Astrocyte of the cerebellum (primary cell): ENCODE data around the gene ZBED4.

Source experiments
- DNase-seq: peaks from one replicate; pipeline ENCODE4 v3.0.0-alpha.2; 2011; ENCODE audit warnings: low read depth
- H3K4me3 ChIP-seq: 2 replicates; pipeline ENCODE4 v1.5.1; 2011; ENCODE audit warnings: mild to moderate bottlenecking, low read depth, low read length, moderate library complexity
- CTCF ChIP-seq: IDR thresholded peaks from 2 replicates; pipeline ENCODE4 v1.5.1; 2012; ENCODE audit warnings: low read length, low read depth, moderate library complexity, mild to moderate bottlenecking; ENCODE audit errors: missing control alignments
- in situ Hi-C: cut with HindIII; loops from 2 replicates; pipeline ENCODE4 v1.10.0; 2017; ENCODE audit warnings: low sequenced_read_pairs

The ZBED4 gene

GRCh38 chr22:49852898-49853894 is at the start of gene ZBED4:
ZBED4 (plus strand) TSS chr22:49853844; CDS start chr22:49883663, 29,819 bp downstream.
- DNase-seq = peak; percentile 87
- H3K4me3 ChIP-seq = peak within 1 kb of the TSS; percentile 78
- TF ChIP-seq CTCF = no peak
- in situ Hi-C loops = no loop called here

- in situ Hi-C loops = no loop called here
- TF ChIP-seq CTCF = no peak
- no peak for DNase-seq
- H3K4me3 ChIP-seq = no peak overlapping the region
Observed at GRCh38 chr22:49807129-49807528, 46.5 kb upstream of the ZBED4 start.

GRCh38 chr22:49807780-49808708 is 45.6 kb upstream of the ZBED4 start:
- no peak overlapping the region for H3K4me3 ChIP-seq
- TF ChIP-seq CTCF = no peak
- in situ Hi-C loops = no loop called here
- DNase-seq = no peak

- no peak overlapping the region for H3K4me3 ChIP-seq
- no peak for DNase-seq
- in situ Hi-C loops = no loop called here
- no peak for TF ChIP-seq CTCF
Observed at GRCh38 chr22:49810363-49811019, 43.2 kb upstream of the ZBED4 start.

- no peak overlapping the region for H3K4me3 ChIP-seq
- no peak for DNase-seq
- TF ChIP-seq CTCF = no peak
- in situ Hi-C loops = no loop called here
Observed at GRCh38 chr22:49811020-49811791, 42.4 kb upstream of the ZBED4 start.
